Left lobe of liver (tissue), 2 donors: Measurements from ENCODE around the gene HNRNPAB. TPM values are rescaled to one million over a fixed set of nuclear protein-coding genes. Genes with fewer than 3 reads are reported as not detected.
A peak's percentile ranks its signal among the peaks of the same experiment; 100 is the strongest.
"Not testable (repeated sequence)": the region's sequence is repeated elsewhere in the genome, so short reads cannot be mapped to it uniquely, and the experiment has no call there.

Source experiments
- ATAC-seq: fragments of 200-7000 bp; cut with Tn5 transposase; one replicate; pipeline ENCODE4 v1.9.1; 2020; ENCODE audit warnings: mild to moderate bottlenecking, moderate library complexity
- DNase-seq: peaks from one replicate; pipeline ENCODE4 v3.0.0-alpha.2; 2020; ENCODE audit warnings: low spot score
- total RNA-seq: library from RNA; stranded (reverse); gene quantifications from one replicate; pipeline ENCODE4 v1.2.1, GENCODE V29; 2021
- donor health status: DM: no; HTN: no; CAD: no; lungs with moderate emphysema.
- donor health status: DM: no; HTN: yes; CAD: no.

Gene HNRNPAB
- total RNA-seq, 1 donor from 2014 or later: 56.1 TPM

DNA sequence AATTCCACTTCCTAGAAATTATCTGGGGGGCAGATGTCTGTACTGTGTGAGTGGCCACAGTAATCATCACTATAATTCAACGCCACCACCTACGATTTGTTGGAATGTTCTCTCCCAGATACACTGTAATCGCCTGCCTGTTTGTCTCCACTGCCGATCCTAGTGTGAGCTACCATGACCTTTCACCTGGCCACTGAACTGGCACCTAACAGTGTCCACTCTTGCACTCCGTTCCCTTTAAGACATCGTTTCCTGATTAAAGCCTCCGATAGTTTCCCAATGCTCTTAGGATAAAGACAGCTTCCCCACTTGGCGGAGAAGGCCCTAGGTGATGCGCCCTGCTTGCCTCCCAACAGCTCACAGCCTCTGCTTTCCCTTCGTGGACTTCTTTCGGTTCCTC is 24.3 kb downstream of the HNRNPAB start:
- ATAC-seq: no peak
- no peak for DNase-seq

DNA sequence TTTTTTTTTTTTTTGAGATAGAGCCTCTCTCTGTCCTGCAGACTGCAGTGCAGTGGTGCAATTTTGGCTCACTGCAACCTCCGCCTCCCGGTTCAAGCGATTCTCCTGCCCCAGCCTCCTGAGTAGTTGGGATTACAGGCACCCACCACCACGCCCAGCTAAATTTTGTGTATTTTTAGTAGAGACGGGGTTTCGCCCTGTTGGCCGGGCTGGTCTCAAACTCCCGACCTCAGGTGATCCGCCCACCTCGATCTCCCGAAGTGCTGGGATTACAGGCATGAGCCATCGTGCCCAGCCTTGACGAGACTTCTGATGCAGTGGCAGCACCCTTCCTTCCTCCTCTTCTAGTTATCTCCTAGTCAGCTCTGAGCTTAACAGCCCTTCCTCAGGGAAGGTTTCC is 24.8 kb downstream of the HNRNPAB start:
- not testable (repeated sequence) for ATAC-seq, DNase-seq

DNA sequence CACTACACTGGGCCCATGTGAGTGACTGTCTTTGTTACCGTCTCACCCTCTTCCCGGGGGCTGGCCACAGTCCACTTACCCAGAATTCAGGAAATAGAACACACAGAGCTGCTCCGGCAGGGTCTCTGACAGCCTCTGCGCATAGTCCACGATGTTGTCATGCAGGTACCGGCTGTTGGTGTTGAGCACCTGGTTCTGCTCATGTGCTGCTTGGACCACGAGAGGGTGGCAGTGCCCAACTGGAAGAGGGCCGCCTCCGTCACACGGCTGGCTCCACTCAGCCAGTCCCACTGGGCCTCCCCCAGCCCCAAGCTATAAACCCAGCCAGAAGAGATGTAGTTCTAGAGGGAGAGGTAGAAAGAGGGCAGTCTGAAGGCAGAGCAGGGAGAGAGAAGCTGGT is 25.5 kb downstream of the HNRNPAB start:
- ATAC-seq (no peak), DNase-seq (no peak)

DNA sequence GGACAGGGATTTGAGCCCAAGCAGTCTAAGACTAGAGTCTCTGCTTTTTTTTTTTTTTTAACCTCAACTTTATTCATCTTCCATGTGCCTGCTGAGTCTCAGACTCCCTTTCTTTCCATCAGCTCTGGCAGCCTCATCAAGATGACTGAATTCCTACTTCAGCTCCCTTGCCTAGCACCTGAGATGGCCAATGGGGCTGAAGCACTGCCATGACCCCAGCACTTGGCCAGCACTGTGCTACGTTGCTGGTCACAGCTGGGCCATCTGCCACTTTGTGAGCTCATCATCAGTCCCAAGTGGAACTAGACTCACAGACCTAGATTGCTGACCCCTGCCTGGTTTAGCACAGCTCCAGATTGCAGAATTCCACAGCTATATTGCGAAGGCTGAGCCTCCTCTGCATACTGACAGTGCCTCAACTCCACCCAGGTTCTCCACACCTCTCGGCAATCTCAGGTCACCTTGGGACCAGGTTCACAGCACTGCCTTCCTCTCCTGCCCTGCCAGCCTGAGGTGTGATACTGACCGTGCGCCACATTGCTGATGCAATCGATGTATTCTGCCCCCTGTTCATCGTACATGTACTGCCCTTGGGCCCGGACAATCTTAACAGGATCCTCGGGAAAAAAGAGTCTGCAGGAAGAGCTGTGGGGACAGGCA is 26.7 kb downstream of the HNRNPAB start:
- ATAC-seq (peak; percentile 59), DNase-seq (peak; percentile 93)

DNA sequence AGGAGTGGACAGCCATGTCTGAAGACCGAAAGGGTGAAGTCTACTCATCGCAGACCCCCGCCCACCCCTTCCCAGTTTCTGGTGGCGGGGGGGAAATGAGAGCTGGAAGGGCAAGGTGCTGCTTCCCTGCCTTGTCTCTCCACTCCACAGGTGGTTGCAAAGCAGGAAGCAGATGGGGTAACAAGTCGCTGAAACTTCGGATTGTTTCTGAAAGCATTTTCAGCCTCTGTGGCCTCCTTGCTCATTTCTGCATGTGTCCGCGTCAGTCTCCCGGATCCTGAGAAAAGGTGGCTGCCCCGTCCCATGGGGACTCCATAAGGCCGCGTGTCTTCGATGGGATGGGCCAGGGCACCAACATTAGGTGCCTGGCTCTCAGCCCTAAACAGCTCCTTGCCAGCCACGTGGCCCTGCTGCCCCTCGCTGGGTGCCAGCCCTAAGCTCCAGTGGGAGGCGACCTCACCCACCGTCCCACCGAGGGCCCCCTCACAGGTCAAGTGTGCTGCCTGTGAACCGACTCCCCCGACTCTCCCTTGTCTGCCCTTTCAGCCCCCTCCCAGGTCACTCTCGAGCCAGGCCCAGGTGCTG is 27.3 kb downstream of the HNRNPAB start:
- peak; percentile 4 for ATAC-seq
- no peak for DNase-seq

DNA sequence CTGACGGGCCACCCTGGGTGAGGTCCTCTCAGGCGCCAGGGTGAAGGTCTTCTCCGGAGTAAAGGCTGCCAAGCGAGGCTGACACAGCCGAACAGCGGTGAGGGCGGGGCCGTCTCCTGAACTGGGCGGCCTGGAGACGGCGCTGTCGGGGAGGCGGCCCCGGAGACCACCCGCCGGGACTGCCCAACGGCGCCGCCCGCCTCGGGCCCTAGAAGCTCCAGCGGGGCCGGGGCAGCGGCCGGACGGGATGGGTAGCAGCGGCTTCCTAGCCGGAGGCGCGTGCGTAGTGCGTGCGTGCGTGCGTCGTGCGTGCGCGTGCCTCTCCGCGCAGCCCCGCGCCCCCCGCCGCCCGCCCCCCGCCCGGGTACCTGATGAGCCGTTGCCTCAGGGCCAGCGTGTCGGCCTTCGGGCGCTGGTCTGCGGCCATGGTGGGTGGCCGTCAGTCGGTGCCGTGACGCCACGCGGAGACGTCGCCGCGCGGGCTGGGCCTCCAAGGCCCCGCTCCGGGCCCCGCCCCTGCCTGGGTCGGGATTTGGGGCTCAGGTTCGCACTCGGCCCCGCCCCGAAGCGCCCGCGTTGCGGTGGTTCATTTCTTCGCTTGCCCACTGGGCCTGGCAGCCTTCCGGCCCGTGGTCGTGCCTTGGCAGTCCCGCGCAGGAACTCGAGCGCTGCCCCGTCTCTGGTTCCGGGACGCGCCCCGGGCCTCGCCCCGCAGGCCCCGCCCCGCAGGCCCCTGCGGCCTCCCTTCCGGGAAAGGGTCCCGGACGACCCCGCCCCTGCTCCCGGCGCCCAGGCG is 28.0 kb downstream of the HNRNPAB start, which contains the start of gene PHYKPL:
PHYKPL (minus strand) TSS at position 679 of the 796 bp plus-strand sequence; CDS start at position 427, 252 bp downstream.
- peak; percentile 79 for DNase-seq
- peak; percentile 62 for ATAC-seq

DNA sequence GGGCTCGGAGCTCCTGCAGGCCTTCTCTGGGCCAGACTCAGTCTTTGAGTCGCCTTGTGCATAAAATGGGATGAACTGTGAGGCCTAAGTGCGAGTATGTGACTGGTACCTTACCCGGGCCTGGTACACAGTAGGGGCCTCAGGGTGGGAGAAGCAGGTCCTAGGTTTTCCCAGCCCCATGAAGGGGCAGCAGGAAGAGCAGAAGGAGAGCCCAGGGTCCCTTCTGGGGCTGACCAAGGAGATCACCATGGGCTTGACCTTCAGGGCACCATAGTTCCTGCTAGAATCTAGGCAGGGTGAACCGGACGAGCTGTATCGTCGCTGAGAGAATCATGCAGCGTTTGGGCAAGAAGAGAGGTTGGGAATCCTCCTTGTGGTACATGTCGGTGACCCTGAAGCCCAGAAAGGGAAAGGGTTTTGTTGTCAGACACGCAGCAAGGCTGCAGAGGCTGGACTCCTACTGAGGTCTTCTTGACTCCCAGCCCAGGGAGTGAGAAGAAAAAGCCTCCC is 28.6 kb downstream of the HNRNPAB start:
- peak; percentile 0 for ATAC-seq
- no peak for DNase-seq

DNA sequence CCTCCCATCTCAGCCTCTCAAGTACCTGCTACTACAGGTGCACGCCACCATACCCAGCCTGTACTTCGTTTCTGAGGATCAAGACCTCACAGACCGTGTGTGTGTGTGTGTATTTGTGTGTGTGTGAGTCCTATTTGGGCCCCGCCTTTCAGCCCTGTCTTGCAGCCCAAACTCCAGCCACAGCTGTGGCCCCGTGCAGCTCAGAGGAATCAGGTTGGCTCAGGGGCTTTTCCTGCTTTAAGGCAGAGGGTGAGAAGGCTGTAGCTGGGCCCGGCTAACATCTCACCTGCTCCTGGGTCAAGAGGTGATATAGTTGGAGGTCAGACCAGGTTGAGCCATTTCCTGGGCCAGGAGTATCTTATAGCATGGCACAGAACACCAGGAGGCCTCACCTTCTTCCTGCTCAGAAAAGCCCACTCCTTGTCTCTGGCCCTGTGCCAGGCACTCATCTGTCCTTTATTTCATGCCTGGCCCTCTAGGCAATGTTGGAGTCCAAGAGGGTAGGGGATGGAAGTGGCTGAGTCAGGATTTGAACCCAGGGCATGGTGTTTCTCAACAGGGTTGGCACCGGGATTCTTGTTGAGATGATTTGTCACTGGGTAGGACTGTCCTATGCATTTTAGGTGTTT is 29.9 kb downstream of the HNRNPAB start:
- DNase-seq (no peak), ATAC-seq (no peak)

DNA sequence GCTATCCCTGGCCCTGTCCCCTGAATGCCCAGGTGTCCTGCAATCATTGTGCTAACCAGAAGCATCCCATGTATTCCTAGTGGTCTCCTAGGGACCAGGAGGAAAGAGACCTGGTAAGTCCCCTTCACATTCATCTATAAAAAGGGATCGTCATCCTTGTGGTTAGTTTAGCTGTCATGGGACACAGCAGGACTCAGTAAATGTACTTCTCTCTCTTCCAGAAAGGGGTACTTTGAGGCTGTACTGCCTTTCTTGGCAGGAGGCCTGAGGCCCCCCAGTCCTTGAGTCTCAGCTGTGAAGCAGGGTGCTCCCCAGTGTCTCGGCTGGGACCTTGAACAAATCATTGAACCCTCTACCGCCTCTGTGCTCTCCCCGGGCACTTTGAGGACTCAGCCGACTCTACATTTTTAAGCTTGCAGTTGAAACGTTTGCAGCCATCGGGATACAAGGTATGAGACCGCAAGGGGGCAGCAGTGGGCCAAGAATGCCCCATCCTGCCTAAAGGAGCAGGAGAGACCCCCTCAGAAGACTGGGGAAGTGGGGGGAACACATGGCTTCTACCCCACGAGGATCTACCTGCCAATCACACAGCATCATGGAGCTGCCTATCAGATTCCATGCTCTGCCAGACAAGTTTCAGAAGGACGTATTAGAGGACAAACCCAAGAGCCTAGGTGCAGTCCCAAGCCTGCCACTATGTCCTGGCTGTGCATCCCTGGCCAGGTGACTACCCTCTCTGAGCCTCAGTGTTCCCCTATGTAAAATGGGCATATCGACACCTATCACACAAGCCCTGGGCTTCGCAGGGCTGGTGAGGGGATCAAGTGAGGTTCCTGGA is 30.6 kb downstream of the HNRNPAB start:
- DNase-seq: peak; percentile 78
- peak; percentile 24 for ATAC-seq

DNA sequence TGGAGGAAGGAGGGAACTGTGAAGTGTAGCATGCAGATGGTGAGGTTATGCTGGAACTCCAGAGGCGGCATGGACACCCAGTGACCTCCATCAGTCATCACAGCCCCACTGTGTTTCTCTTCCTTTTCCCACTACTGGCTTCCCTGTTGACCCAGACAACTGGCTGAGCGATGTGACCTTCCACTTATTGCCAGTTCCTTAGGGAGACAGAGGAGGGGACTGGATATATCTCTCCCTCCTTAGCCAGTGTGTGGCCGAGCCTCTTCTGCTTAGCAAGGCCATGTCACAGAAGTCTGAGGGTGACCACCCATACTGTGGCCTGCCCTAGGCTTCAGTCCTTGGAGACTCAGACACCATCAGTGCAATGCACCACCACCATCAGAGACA is 31.2 kb downstream of the HNRNPAB start:
- ATAC-seq (no peak), DNase-seq (no peak)

DNA sequence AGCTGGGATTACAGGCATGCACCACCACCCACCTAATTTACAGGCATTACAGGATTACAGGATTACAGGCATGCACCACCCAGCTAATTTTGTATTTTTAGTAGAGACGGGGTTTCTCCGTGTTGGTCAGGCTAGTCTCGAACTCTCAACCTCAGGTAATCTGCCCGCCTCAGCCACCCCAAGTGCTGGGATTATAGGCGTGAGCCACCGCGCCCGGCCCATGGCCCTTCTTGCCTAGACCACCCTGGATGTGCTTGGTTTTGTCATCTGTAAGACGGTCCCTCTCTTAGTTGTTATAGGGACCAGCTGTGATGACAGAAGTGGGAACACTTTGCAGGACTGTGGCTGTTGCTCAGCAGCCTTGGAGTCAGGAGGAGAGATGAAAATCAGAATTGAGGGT is 31.8 kb downstream of the HNRNPAB start:
- ATAC-seq (no peak), DNase-seq (no peak)

DNA sequence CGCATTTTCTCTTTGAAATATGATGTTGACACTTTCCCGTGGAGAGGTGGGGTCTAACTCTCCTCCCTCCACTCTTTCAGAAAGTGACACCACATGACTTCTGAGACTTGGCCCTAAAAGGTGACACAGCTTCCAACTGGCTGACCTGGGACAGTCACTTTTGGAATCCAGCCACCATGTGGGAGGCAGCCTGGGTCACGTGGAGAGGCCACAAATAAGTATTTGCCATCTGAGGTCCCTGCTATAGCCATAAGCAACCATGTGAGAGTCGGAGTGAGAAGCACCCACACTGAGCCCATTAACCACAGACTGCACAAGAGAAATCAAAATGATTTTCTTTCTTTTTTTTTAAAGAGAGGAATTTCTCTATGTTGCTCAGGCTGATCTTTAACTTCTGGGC is 32.3 kb downstream of the HNRNPAB start:
- DNase-seq (peak; percentile 92), ATAC-seq (peak; percentile 38)

DNA sequence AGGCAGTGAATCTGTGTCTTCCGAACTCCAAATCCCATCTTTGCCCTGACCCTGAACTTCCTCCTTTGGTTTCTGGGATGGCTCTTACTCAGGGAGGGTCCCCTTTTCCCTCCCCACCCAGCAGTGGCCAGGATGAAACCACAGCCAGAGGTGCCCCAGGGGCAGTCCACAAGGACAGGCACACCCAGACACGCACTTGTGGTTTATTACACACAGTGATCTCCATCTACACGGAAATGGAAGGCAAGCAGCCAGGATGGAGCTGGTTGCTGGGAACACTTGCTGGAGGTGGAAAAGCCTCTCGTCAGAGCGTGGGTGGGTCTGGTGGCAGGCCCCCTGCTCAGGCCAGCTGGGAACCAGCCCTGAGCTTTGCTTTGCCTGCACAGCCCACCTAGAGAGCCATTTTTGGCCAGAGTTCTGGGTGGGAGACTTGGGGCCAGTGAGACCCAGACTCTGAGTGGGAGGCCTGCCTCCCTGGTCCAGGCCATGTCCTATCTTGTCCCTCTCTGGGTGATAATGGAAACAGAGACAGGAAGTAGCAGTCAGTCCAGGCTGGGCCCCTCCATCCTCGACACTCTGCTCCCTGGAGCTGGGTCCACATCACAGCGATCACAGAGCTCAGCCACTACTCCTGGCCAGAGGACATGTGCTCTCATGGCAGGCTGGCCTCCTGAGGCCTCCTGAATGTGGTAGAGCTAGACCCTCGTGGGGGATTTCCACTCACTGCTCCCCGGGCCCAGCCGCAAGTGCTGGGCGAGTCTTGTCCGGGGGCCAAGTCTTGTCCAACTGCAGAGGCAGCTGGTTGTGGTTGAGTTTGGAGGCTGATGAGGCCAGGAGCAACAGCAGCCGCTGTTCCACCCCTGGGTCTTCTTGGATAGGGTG is 33.3 kb downstream of the HNRNPAB start:
- ATAC-seq (no peak), DNase-seq (no peak)

DNA sequence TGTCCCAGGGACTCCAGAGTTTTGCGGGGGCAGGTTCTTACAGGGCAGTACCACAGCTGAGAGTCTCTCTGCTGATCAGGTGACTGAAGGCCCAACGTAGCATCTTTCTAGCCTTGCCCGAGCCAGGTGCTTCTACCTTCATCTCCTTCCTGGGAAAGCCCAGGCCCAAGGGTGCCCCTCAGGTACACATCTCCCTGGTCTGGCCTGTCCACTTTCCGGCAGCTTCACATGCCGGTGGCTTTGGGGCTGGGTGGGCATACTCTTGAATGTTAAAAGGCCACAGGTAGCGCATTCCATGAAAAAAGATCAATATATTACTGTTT is 33.9 kb downstream of the HNRNPAB start:
- no peak for DNase-seq
- ATAC-seq: no peak

DNA sequence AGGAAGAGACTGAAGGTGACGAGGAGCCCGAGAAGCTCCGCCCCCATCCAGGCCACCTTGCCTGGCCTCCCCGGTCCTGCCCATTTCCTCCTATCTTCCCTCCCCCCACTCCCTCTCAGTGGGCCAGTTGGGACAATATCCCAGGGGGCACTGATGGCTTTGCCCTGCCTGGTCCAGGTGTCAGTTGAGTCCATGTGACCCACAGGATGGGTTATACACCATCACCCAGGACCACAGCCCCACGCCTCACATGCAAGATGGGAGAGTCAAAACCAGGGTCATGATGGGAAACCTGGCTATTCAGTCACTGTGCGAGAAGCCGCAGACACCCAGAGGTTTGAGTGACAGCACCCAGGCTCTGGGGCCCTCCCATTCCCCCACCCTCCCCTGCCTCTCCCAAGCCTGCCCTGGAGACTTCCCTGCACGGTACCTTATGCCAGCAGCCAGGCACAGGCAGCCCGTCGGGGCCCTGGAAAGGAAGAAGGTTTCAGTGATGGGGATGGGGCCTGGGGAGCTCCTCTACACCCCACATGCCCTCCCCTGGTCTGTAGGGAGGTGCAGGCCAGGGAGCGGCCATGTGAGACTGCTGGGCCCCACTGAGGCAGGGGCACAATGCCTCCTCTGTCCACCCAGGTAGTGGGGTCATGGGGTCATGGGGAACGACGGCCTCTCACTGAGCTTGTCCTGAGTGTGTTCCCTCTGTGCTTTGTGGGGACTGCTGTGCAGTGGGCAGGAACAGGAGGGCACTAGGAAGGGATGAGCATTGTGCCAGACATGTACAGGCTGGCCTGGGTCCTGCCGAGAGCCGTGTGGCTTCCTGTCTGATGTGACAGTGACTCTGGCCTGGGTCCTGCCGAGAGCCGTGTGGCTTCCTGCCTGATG is 34.6 kb downstream of the HNRNPAB start:
- DNase-seq (peak; percentile 71), ATAC-seq (peak; percentile 38)

DNA sequence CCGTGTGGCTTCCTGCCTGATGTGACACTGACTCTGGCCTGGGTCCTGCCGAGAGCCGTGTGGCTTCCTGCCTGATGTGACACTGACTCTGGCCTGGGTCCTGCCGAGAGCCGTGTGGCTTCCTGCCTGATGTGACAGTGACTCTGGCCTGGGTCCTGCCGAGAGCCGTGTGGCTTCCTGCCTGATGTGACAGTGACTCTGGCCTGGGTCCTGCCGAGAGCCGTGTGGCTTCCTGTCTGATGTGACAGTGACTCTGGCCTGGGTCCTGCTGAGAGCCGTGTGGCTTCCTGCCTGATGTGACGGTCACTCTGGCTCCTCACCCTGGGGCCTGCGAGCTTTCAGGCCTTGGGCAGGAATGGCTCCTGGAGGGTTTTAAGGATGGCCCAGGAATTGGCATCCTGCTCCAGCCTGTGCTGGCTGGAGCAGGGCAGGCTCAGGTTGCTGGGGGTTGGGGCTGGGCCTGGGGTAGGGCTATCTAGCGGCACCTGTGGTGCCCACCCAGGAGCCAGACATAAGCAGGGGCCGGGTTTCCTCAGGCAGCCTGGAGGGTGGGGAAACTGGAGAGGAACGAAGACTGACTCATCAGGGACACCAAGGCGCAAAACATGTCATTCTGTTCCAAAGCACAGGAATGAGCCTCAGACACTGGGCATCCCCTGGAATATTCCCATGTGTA is 35.4 kb downstream of the HNRNPAB start:
- DNase-seq (peak; percentile 83), ATAC-seq (peak; percentile 35)

DNA sequence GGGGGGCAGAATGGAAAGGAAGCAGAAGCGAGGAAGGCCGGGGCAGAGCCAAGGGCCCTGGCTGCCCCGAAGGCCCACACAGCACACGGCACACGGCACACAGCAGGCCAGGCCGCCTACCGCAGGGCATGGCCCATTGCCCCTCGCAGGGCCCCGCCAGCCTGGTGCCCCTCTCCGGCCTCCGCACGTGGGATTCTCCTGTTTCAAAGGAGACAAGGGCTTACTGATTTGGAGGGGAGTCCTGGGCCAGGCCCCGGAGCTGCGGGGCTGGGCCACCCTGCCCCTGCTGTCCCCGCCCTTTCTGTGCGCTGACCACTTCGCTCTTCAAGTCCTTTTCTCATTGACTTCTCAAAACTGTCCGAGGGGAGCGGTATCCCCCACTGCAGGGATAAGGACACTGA is 36.0 kb downstream of the HNRNPAB start:
- ATAC-seq (no peak), DNase-seq (no peak)

DNA sequence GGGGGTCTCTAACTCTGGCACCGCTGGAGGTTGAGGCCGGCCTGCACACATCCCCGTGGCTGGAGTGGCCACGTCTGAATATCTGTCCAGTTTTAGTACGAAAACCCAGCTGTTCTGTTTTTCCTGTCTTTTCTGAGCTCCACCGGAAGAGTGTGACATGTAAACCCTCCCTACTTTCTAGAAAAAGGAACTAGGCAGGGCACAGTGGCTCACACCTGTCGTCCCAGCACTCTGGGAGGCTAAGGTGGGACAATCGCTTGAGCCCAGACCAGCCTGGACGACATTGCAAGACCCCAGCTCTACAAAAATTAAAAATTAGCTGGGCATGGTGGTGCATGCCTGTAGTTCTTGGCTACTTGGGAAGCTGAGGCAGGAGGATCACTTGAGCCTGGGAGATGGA is 36.4 kb downstream of the HNRNPAB start:
- no peak for ATAC-seq
- DNase-seq: no peak
